ENCODE data around the gene GTF3C5.

GTF3C5 gene

GRCh38 chr9:133058071-133058470, 27.3 kb downstream of the GTF3C5 start:
- Histone ChIP-seq H3K27me3 (ENCODE audit: insufficient read depth, low read length, poor library complexity, severe bottlenecking) (no peaks in the 10 kb centered on the region), H3K4me1 (ENCODE audit: insufficient read depth, low read length, poor library complexity, severe bottlenecking) (peaks cover 58% of the 10 kb centered on the region), H3K9me2 (replicated peaks; ENCODE audit: low read depth, low read length) (no peaks in the 10 kb centered on the region)

GRCh38 chr9:133058550-133059320, 27.9 kb downstream of the GTF3C5 start:
- peak overlapping the region; percentile 97 for H3K4me2 ChIP-seq (ENCODE audit: low read depth, low read length, poor library complexity, severe bottlenecking)
- no peaks in the 10 kb centered on the region for H3K9me2 ChIP-seq (replicated peaks; ENCODE audit: low read depth, low read length)
- peaks cover 5% of the 10 kb centered on the region; the same call in 1 of the 2 replicates for H3K79me2 ChIP-seq (ENCODE audit: insufficient read depth, low read length)
- H2AFZ ChIP-seq (ENCODE audit: low read length): no peak overlapping the region
- H4K20me1 ChIP-seq (ENCODE audit: insufficient read depth, low read length, poor library complexity, severe bottlenecking): no peaks in the 10 kb centered on the region
- peak overlapping the region; percentile 96 for H3K9ac ChIP-seq (ENCODE audit: low read depth, low read length, poor library complexity, severe bottlenecking)
- no peaks in the 10 kb centered on the region for H3K27me3 ChIP-seq (ENCODE audit: insufficient read depth, low read length, poor library complexity, severe bottlenecking)
- peaks cover 8% of the 10 kb centered on the region for H3F3A ChIP-seq (ENCODE audit: low read depth)
- H3K4me3 ChIP-seq (ENCODE audit: low read length, poor library complexity, severe bottlenecking): peak overlapping the region; percentile 73
- TF ChIP-seq EZH2phosphoT487 (IDR thresholded peaks at IDR 0.05; ENCODE audit: borderline replicate concordance) (no peak), CTCF (conservative IDR thresholded peaks at IDR 0.05; ENCODE audit: low read length) (no peak)
- H3K4me1 ChIP-seq (ENCODE audit: insufficient read depth, low read length, poor library complexity, severe bottlenecking): peaks cover 64% of the 10 kb centered on the region
- no peaks in the 10 kb centered on the region for H3K9me3 ChIP-seq (ENCODE audit: insufficient read depth, low read depth, low read length)
- peaks cover 40% of the 10 kb centered on the region; the same call in 1 of the 2 replicates for H3K36me3 ChIP-seq (ENCODE audit: insufficient read depth, low read length)

More at GRCh38 chr9:133058071-133058470, 27.3 kb downstream of the GTF3C5 start:
- Histone ChIP-seq H3K9ac (ENCODE audit: low read depth, low read length, poor library complexity, severe bottlenecking) (peak overlapping the region; percentile 96), H3K4me3 (ENCODE audit: low read length, poor library complexity, severe bottlenecking) (no peak overlapping the region), H3F3A (ENCODE audit: low read depth) (peaks cover 8% of the 10 kb centered on the region), H3K9me3 (ENCODE audit: insufficient read depth, low read depth, low read length) (no peaks in the 10 kb centered on the region), H3K36me3 (ENCODE audit: insufficient read depth, low read length) (peaks cover 46% of the 10 kb centered on the region; the same call in 1 of the 2 replicates), H4K20me1 (ENCODE audit: insufficient read depth, low read length, poor library complexity, severe bottlenecking) (no peaks in the 10 kb centered on the region), H3K79me2 (ENCODE audit: insufficient read depth, low read length) (peaks cover 5% of the 10 kb centered on the region; the same call in 1 of the 2 replicates), H3K4me2 (ENCODE audit: low read depth, low read length, poor library complexity, severe bottlenecking) (peak overlapping the region; percentile 97), H2AFZ (ENCODE audit: low read length) (no peak overlapping the region)
- TF ChIP-seq EZH2phosphoT487 (IDR thresholded peaks at IDR 0.05; ENCODE audit: borderline replicate concordance) (no peak), CTCF (conservative IDR thresholded peaks at IDR 0.05; ENCODE audit: low read length) (no peak)

- Histone ChIP-seq H3K79me2 (ENCODE audit: insufficient read depth, low read length) (peaks cover 5% of the 10 kb centered on the region; the same call in 1 of the 2 replicates), H3K4me1 (ENCODE audit: insufficient read depth, low read length, poor library complexity, severe bottlenecking) (peaks cover 68% of the 10 kb centered on the region), H3K36me3 (ENCODE audit: insufficient read depth, low read length) (peaks cover 32% of the 10 kb centered on the region; the same call in 1 of the 2 replicates), H3K9me3 (ENCODE audit: insufficient read depth, low read depth, low read length) (no peaks in the 10 kb centered on the region), H3K4me2 (ENCODE audit: low read depth, low read length, poor library complexity, severe bottlenecking) (peak overlapping the region; percentile 97), H3K9me2 (replicated peaks; ENCODE audit: low read depth, low read length) (no peaks in the 10 kb centered on the region), H4K20me1 (ENCODE audit: insufficient read depth, low read length, poor library complexity, severe bottlenecking) (no peaks in the 10 kb centered on the region), H3K27me3 (ENCODE audit: insufficient read depth, low read length, poor library complexity, severe bottlenecking) (no peaks in the 10 kb centered on the region), H3F3A (ENCODE audit: low read depth) (peaks cover 8% of the 10 kb centered on the region), H3K9ac (ENCODE audit: low read depth, low read length, poor library complexity, severe bottlenecking) (peak overlapping the region; percentile 96), H2AFZ (ENCODE audit: low read length) (no peak overlapping the region), H3K4me3 (ENCODE audit: low read length, poor library complexity, severe bottlenecking) (peak overlapping the region; percentile 73)
- TF ChIP-seq EZH2phosphoT487 (IDR thresholded peaks at IDR 0.05; ENCODE audit: borderline replicate concordance): no peak
- no peak for TF ChIP-seq CTCF (conservative IDR thresholded peaks at IDR 0.05; ENCODE audit: low read length)
Observed at GRCh38 chr9:133059623-133060022, 28.8 kb downstream of the GTF3C5 start.

All from Loucy (cell line).